GM12874 (cell line): ENCODE data around the gene SLC16A10.

ENCODE experiments used
- CTCF ChIP-seq: IDR thresholded peaks from 2 replicates; pipeline ENCODE4 v1.5.1; 2011; ENCODE audit warnings: low read depth, mild to moderate bottlenecking, control low read depth, low read length, moderate library complexity; ENCODE audit not compliant: insufficient read depth

SLC16A10 gene

GRCh38 chr6:111113336-111114086, 26.2 kb downstream of the SLC16A10 start:
- no peak for TF ChIP-seq CTCF

GRCh38 chr6:111114087-111114443, 26.8 kb downstream of the SLC16A10 start:
- TF ChIP-seq CTCF: no peak

GRCh38 chr6:111114482-111114881, 27.2 kb downstream of the SLC16A10 start:
- no peak for TF ChIP-seq CTCF

- no peak for TF ChIP-seq CTCF
These were observed 31.5 kb downstream of the SLC16A10 start for GRCh38 chr6:111118826-111119225.

- TF ChIP-seq CTCF: no peak
These were observed 32.4 kb downstream of the SLC16A10 start for GRCh38 chr6:111119571-111120329.

GRCh38 chr6:111121789-111122350, 34.6 kb downstream of the SLC16A10 start:
- TF ChIP-seq CTCF: no peak

GRCh38 chr6:111122458-111123286, 35.4 kb downstream of the SLC16A10 start:
- no peak for TF ChIP-seq CTCF
